GM12878 (cell line): ENCODE results near the gene NAT9. TPM values are rescaled to one million over a fixed set of nuclear protein-coding genes. Genes with fewer than 3 reads are reported as not detected.

Source experiments
- ATAC-seq: fragments of 200-7000 bp; cut with Tn5 transposase; 3 replicates; pipeline ENCODE4 v1.9.1; 2020; ENCODE audit warnings: mild to moderate bottlenecking, moderate library complexity
- BruUV-seq: library from RNA; stranded (reverse); fragments of 400-500 nt; replicated peaks from 2 replicates; lab custom pipeline; 2021; lab: Mats Ljungman, UMichigan
- CTCF ChIA-PET: fragments of 300-600 bp; sonication (Branson Sonifier 250); formaldehyde crosslinking; extraction: SDS; loops from one replicate; lab custom pipeline; 2021; ENCODE audit warnings: inconsistent platforms; lab: Yijun Ruan, JAX
- POLR2A ChIA-PET: fragments of 350-600 bp; formaldehyde crosslinking; extraction: SDS; loops from one replicate; lab custom pipeline; 2021; ENCODE audit warnings: inconsistent platforms; lab: Charles Lee
- RAD21 ChIA-PET: fragments of 300-600 bp; sonication (Branson Sonifier 250); formaldehyde crosslinking; loops from one replicate; lab custom pipeline; 2023; ENCODE audit warnings: antibody characterized with exemption; ENCODE audit not compliant: unreplicated experiment; lab: Charles Lee
- SMC1A ChIA-PET: fragments of 300-600 bp; sonication (Branson Sonifier 250); formaldehyde crosslinking; loops from one replicate; lab custom pipeline; 2023; ENCODE audit not compliant: unreplicated experiment, uncharacterized antibody; lab: Charles Lee
- DNase-seq: peaks from one replicate; pipeline ENCODE4 v3.0.0-alpha.2; 2011; ENCODE audit warnings: low read depth, low spot score
- FAIRE-seq: peaks from 3 replicates; lab custom pipeline; 2011; peaks lifted over from hg19 to GRCh38; lab: Jason Lieb, UNC
- H2AFZ ChIP-seq: 2 replicates; pipeline ENCODE4 v1.6.0; 2011; ENCODE audit warnings: low read depth, low read length, control low read depth; ENCODE audit not compliant: control insufficient read depth
- H3K27ac ChIP-seq: 2 replicates; pipeline ENCODE4 v1.5.1; 2011; ENCODE audit warnings: control low read depth; ENCODE audit not compliant: control insufficient read depth, insufficient read depth
- H3K27me3 ChIP-seq, 2 experiments: replicated peaks in 1 of 2; 2 replicates each; pipeline versions ENCODE4 v1.6.0 to v1.6.1; 2011; ENCODE audit warnings: low read length in 1 of 2; ENCODE audit not compliant: control insufficient read depth in 2 of 2, insufficient read depth in 2 of 2
- H3K36me3 ChIP-seq, 2 experiments: 2 replicates each; pipeline ENCODE4 v1.5.1; 2011; ENCODE audit warnings: low read length in 1 of 2; ENCODE audit not compliant: control insufficient read depth in 2 of 2, insufficient read depth in 2 of 2
- H3K4me1 ChIP-seq: 2 replicates; pipeline ENCODE4 v1.6.1; 2011; ENCODE audit warnings: mild to moderate bottlenecking, low read length, moderate library complexity, mixed read lengths; ENCODE audit not compliant: control insufficient read depth, insufficient read depth
- H3K4me2 ChIP-seq: 2 replicates; pipeline ENCODE4 v1.6.0; 2011; ENCODE audit warnings: control low read depth; ENCODE audit not compliant: control insufficient read depth, insufficient read depth
- H3K4me3 ChIP-seq: fragments of 200-600 bp; sonication (generic); 2 replicates; pipeline ENCODE4 v1.5.1; 2016
- H3K79me2 ChIP-seq: 2 replicates; pipeline ENCODE4 v1.6.0; 2011; ENCODE audit warnings: low read length; ENCODE audit not compliant: control insufficient read depth, insufficient read depth
- H3K9ac ChIP-seq: 2 replicates; pipeline ENCODE4 v1.8.0; 2011; ENCODE audit warnings: low read length, control low read depth, mixed read lengths; ENCODE audit not compliant: control insufficient read depth, insufficient read depth
- H3K9me3 ChIP-seq: replicated peaks from 3 replicates; pipeline ENCODE4 v1.5.1; 2011; ENCODE audit warnings: mild to moderate bottlenecking, low read length; ENCODE audit not compliant: control insufficient read depth, insufficient read depth
- H4K20me1 ChIP-seq: 2 replicates; pipeline ENCODE4 v1.6.0; 2011; ENCODE audit not compliant: control insufficient read depth, insufficient read depth
- ASH2L ChIP-seq: fragments of 300-600, 200-600 bp; sonication (generic); IDR thresholded peaks from 2 replicates; pipeline ENCODE4 v1.6.1; 2017; ENCODE audit warnings: low read depth, mild to moderate bottlenecking, borderline replicate concordance
- BRCA1 ChIP-seq: IDR thresholded peaks from 2 replicates; pipeline ENCODE4 v1.6.1; 2011; ENCODE audit warnings: low read depth, low read length, improper control_type of control experiment
- CHD4 ChIP-seq: fragments of 200-600 bp; sonication (generic); IDR thresholded peaks from 2 replicates; pipeline ENCODE4 v1.6.1; 2016; ENCODE audit warnings: mild to moderate bottlenecking
- CREB1 ChIP-seq: IDR thresholded peaks from 2 replicates; pipeline ENCODE4 v1.6.1; 2012; ENCODE audit warnings: low read depth, mild to moderate bottlenecking, inconsistent platforms
- EP300 ChIP-seq, 2 experiments: fragments of 150-350 bp in 1 of 2; IDR thresholded peaks; 2 replicates each; pipeline ENCODE4 v1.6.1; 2011 to 2012; ENCODE audit warnings: low read depth in 2 of 2, low read length in 2 of 2, borderline replicate concordance in 1 of 2, improper control_type of control experiment in 1 of 2, inconsistent platforms in 1 of 2; ENCODE audit not compliant: control insufficient read depth in 1 of 2
- GATAD2B ChIP-seq: fragments of 450-650 bp; conservative IDR thresholded peaks from 2 replicates; pipeline ENCODE4 v1.6.1; 2017; ENCODE audit warnings: low read depth, mild to moderate bottlenecking, moderate library complexity
- KDM1A ChIP-seq: fragments of 200-600 bp; sonication (generic); IDR thresholded peaks from 2 replicates; pipeline ENCODE4 v1.6.1; 2016; ENCODE audit warnings: borderline replicate concordance
- NFIC ChIP-seq: IDR thresholded peaks from 2 replicates; pipeline ENCODE4 v1.6.1; 2012; ENCODE audit warnings: low read depth, mild to moderate bottlenecking, inconsistent platforms, low read length, moderate library complexity
- NKRF ChIP-seq: fragments of 450-650 bp; conservative IDR thresholded peaks from 2 replicates; pipeline ENCODE4 v1.6.1; 2017; ENCODE audit warnings: mild to moderate bottlenecking, moderate library complexity
- NR2C2 ChIP-seq: IDR thresholded peaks from 2 replicates; pipeline ENCODE4 v1.6.1; 2011; ENCODE audit warnings: borderline replicate concordance, low read depth; ENCODE audit not compliant: control insufficient read depth, insufficient read length
- POLR2AphosphoS5 ChIP-seq: IDR thresholded peaks from 2 replicates; pipeline ENCODE4 v1.6.1; 2011; ENCODE audit warnings: mild to moderate bottlenecking, low read length, inconsistent platforms
- SIX5 ChIP-seq: IDR thresholded peaks from 2 replicates; pipeline ENCODE4 v1.6.1; 2011; ENCODE audit warnings: mild to moderate bottlenecking, low read depth, low read length, moderate library complexity; ENCODE audit not compliant: severe bottlenecking
- SMARCA5 ChIP-seq: fragments of 450-650 bp; IDR thresholded peaks from 2 replicates; pipeline ENCODE4 v1.6.1; 2017; ENCODE audit warnings: mild to moderate bottlenecking
- SRF ChIP-seq, 2 experiments: IDR thresholded peaks; 2 replicates each; pipeline ENCODE4 v1.6.1; 2011; ENCODE audit warnings: low read depth in 2 of 2, low read length in 2 of 2, mild to moderate bottlenecking in 1 of 2, moderate library complexity in 1 of 2
- ZBTB4 ChIP-seq: fragments of 450-650 bp; formaldehyde crosslinking; IDR thresholded peaks from 2 replicates; pipeline ENCODE4 v1.4.0; 2022; ENCODE audit warnings: mild to moderate bottlenecking, moderate library complexity
- ZNF24 ChIP-seq: fragments of 450-650 bp; IDR thresholded peaks from 2 replicates; pipeline ENCODE4 v1.6.1; 2017; ENCODE audit warnings: antibody characterized with exemption, mild to moderate bottlenecking
- ZNF622 ChIP-seq: fragments of 450-650 bp; IDR thresholded peaks from 2 replicates; pipeline ENCODE4 v1.6.1; 2017; ENCODE audit warnings: mild to moderate bottlenecking, inconsistent platforms
- WGBS: methylation state at CpG from one replicate; pipeline ENCODE4 v1.1.6; 2016; ENCODE audit warnings: low lambda C conversion rate; ENCODE audit not compliant: insufficient replicate concordance, insufficient coverage; ENCODE audit errors: missing lambda C conversion rate; 5-methylcytosine and 5-hydroxymethylcytosine counted together
- in situ Hi-C: fragments of 300-500 bp; cut with MboI; formaldehyde crosslinking; loops from 9 replicates; pipeline ENCODE4 v1.14.3; 2018; ENCODE audit warnings: mixed read lengths
- intact Hi-C: fragments of 100-400 bp; cut with micrococcal nuclease; formaldehyde crosslinking; loops from one replicate; pipeline ENCODE4 v1.14.2; 2022; ENCODE audit not compliant: unreplicated experiment
- polyA plus RNA-seq, 11 experiments: library from polyadenylated mRNA; depleted of rRNA in 4 of 11; unstranded in 6 of 11; stranded (reverse) in 5 of 11; fragments of >200 nt; fragmentation: Nextera tagmentation in 4 of 11; fragmentation: Illumina TruSeq in 1 of 11; extraction: Ambion mirVana in 4 of 11; extraction: Trizol in 1 of 11; gene quantifications; 1 replicate in 1 of 11; 2 replicates in 10 of 11; pipeline versions ENCODE4 v1.2.1 to v1.2.3, GENCODE V29; 2011 to 2016; ENCODE audit warnings: inconsistent platforms in 2 of 11, missing spikeins in 2 of 11, low read depth in 1 of 11
- total RNA-seq, 4 experiments: library from RNA; depleted of rRNA in 3 of 4; stranded (reverse); fragments of >200 nt in 3 of 4; fragmentation: Illumina TruSeq in 1 of 4; extraction: Trizol in 1 of 4; gene quantifications; 2 replicates each; pipeline versions ENCODE4 v1.2.1 to v1.2.3, GENCODE V29; 2013 to 2021
- TF ChIP-seq, protein P1 (sequence below): IDR thresholded peaks from 2 replicates; pipeline ENCODE4 v1.6.1; 2011; ENCODE audit warnings: borderline replicate concordance, low read depth, mild to moderate bottlenecking, moderate library complexity, low read length; ENCODE audit not compliant: insufficient read depth, poor library complexity, severe bottlenecking

The NAT9 gene
- total and polyA plus RNA-seq, 10 of the 15 experiments (the other 5 are each of a cell fraction or from before 2014, with no cell fraction given) = 3.5 to 45.3 (median 27.3) TPM

GRCh38 chr17:74729368-74729767 is 46.8 kb downstream of the NAT9 start (continued):
- TF ChIP-seq ZBTB4 (CRISPR knock-in tag) = no peak

GRCh38 chr17:74728702-74729075 is 47.5 kb downstream of the NAT9 start:
- H3K9me3 ChIP-seq = no peaks in the 10 kb centered on the region; the same call in 2 of the 3 replicates
- H3K79me2 ChIP-seq = no peaks in the 10 kb centered on the region
- H4K20me1 ChIP-seq = no peaks in the 10 kb centered on the region
- CTCF ChIA-PET = interaction anchor here (1.4 kb wide), 1 partner anchor 72 kb away, joined by 3 read pairs; no protein-coding TSS in a partner anchor
- H2AFZ ChIP-seq = no peak overlapping the region
- H3K9ac ChIP-seq = no peak overlapping the region
- RAD21 ChIA-PET = no interaction called here
- in situ Hi-C loops = no loop called here
- H3K4me1 ChIP-seq = peaks cover 11% of the 10 kb centered on the region
- no peaks in the 10 kb centered on the region for H3K27me3 ChIP-seq
- intact Hi-C loops = no loop called here
- no peak overlapping the region for H3K4me2 ChIP-seq
- POLR2A ChIA-PET = no interaction called here
- DNase-seq = no peak
- H3K4me3 ChIP-seq = no peak overlapping the region
- no peak for FAIRE-seq
- no peak for ATAC-seq
- no TSS peak for BruUV-seq
- no peak overlapping the region for H3K27ac ChIP-seq
- WGBS = 17% methylated on average over 3 of the region's 3 CpGs
- SMC1A ChIA-PET = no interaction called here
- no peaks in the 10 kb centered on the region for H3K36me3 ChIP-seq
- TF ChIP-seq NFIC = no peak
- TF ChIP-seq SRF (IDR thresholded peaks at IDR 0.05; ENCODE audit: low read depth in 2 of 2, low read length in 2 of 2) = no peak
- no peak for TF ChIP-seq NKRF
- no peak for TF ChIP-seq EP300 (IDR thresholded peaks at IDR 0.05; ENCODE audit: borderline replicate concordance in 1 of 2, control insufficient read depth in 1 of 2, low read depth in 2 of 2, low read length in 2 of 2)
- no peak for TF ChIP-seq GATAD2B
- no peak for TF ChIP-seq NR2C2
- no peak for TF ChIP-seq BRCA1
- TF ChIP-seq CREB1 = no peak
- TF ChIP-seq KDM1A = no peak
- TF ChIP-seq ASH2L = no peak
- TF ChIP-seq CHD4 = no peak
- no peak for TF ChIP-seq SMARCA5
- no peak for TF ChIP-seq SIX5
- no peak for TF ChIP-seq POLR2AphosphoS5
- TF ChIP-seq, protein P1, sequence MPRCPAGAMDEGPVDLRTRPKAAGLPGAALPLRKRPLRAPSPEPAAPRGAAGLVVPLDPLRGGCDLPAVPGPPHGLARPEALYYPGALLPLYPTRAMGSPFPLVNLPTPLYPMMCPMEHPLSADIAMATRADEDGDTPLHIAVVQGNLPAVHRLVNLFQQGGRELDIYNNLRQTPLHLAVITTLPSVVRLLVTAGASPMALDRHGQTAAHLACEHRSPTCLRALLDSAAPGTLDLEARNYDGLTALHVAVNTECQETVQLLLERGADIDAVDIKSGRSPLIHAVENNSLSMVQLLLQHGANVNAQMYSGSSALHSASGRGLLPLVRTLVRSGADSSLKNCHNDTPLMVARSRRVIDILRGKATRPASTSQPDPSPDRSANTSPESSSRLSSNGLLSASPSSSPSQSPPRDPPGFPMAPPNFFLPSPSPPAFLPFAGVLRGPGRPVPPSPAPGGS = no peak
- no peak for TF ChIP-seq ZNF622
- TF ChIP-seq ZNF24 = no peak
